Fibroblast of skin of left quadriceps (primary cell): Measurements from ENCODE around the gene MALAT1.
"Not testable (repeated sequence)": the region's sequence is repeated elsewhere in the genome, so short reads cannot be mapped to it uniquely, and the experiment has no call there.

Source experiments
- DNase-seq, 2 experiments: peaks; one replicate each; pipeline ENCODE4 v3.0.0-alpha.2; 2013; ENCODE audit warnings: low read depth in 2 of 2

Gene MALAT1

DNA sequence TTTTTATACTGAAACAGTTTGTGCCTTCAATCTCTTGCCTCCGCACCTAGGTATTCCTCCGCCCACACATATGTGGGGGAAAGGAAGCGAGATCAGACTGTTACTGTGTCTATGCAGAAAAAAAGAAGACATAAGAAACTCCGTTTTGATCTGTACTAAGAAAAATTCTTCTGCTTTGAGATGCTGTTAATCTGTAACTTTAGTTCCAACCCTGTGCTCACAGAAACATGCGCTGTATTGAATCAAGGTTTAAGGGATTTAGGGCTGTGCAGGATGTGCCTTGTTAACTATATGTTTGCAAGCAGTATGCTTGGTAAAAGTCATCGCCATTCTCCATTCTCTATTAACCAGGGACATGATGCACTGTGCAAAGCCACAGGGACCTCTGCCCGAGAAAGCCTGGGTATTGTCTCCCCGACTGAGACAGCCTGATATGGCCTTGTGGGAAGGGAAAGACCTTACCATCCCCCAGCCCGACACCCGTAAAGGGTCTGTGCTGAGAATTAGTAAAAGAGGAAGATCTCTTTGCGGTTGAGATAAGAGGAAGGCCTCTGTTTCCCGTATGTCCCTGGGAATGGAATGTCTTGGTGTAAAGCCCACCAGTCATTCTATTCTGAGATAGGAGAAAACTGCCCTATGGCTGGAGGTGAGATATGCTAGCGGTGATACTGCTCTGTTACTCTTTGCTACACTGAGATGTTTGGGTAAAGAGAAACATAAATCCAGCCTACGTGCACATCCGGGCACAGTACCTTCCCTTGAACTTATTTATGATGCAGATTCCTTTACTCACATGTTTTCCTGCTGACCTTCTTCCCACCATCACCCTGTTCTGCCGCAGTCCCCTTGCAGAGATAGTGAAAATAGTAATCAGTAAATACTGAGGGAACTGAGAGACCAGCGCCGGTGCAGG is 24.1 kb downstream of the MALAT1 start:
- DNase-seq = not testable (repeated sequence)

- not testable (repeated sequence) for DNase-seq
Observed at GRCh38 chr11:65523631-65523968, 24.8 kb downstream of the MALAT1 start.

DNA sequence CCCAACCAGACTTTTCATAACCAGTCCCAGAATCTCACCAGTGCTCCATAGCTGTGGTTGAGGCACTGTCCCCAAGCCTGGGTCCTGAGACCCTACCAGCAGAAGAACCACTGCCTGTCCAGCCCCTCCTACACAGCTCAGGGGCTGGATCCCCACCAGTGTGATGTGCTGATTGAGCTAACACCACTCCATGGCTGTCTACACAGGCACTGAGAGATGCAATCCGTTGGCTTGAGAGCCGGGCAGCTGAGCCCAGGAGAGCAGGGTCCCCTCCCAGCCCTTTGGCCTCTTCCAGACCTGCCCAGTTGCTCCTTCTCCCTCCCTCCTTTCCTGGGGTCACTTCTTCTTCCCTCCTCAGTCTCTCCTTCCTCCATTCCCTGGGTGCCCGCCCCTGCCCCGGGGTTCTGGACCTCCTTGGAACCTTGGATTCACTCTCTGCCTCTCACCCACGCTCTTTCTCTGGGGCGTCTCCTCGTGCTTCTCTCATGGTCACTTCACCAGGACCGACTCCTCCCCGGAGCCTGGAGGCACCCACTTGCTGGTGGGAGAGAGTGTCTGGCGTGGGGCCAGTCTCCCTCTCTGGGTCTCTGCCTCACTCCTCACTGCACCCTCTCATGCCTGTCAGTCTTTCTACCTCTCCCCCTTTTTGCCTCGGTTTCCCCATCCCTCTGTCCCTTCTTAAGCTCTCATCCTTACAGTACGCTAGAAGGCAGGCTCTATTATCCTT is 25.3 kb downstream of the MALAT1 start:
- no peak for DNase-seq

DNA sequence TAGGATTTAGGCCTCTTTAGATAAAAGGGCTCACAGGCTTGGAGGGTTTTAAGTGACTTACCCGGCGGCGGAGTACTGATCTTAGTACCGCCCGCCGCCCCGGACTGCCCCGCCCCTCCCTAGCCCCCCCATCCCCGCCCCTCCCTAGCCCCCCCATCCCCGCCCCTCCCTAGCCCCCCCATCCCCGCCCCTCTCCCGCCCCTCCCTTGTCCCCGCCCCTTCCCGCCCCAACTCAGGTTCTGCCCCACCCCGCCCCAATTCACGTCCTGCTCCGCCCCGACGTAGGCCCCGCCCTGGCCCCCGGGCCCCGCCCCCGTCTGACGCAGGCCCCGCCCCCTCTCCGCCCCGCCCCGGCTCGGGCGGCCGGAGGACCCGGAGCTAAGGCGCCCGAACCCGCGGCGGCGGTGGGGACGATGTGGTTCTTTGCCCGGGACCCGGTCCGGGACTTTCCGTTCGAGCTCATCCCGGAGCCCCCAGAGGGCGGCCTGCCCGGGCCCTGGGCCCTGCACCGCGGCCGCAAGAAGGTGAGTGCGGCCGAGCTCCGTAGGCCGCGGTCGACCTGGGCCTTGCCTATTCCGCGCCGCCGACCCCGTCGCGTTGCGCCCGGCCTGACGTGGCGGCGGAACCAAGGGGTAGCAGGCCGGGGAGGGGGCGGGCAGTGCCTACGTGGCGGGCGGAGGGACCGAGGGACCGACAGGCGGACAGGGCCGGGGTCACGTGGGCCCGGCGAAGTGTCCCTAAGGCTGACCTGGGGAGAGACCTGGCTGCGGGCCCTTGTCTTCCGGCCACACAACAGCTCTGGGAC is 26.1 kb downstream of the MALAT1 start, which contains the start of gene SCYL1:
SCYL1 (plus strand) TSS at position 343 of the 805 bp plus-strand sequence; CDS start at position 414, 71 bp downstream.
- peak; percentile 58 to 59 for DNase-seq

DNA sequence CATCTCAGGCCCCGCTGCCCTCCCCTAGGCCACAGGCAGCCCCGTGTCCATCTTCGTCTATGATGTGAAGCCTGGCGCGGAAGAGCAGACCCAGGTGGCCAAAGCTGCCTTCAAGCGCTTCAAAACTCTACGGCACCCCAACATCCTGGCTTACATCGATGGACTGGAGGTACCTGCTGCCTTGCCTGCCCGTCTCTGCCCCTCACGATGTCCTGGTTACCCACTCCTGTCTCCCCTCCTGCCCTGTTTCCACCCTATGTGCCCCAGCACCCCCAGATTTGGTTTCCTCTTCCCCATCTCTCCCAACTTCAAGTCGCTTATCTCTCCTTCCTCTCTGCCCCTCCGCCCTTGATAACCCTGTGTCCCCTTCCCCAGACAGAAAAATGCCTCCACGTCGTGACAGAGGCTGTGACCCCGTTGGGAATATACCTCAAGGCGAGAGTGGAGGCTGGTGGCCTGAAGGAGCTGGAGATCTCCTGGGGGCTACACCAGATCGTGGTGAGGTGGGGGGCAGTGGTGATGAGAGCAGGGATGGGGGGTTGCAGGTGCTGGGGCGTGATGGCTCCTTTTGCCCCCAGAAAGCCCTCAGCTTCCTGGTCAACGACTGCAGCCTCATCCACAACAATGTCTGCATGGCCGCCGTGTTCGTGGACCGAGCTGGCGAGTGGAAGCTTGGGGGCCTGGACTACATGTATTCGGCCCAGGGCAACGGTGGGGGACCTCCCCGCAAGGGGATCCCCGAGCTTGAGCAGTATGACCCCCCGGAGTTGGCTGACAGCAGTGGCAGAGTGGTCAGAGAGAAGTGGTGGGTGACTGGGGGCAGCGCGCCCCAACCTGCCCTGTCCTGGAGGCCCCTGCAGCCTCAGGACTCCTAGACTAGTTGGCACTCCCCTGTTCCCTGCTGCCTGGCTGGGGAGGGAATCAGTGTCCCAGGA is 27.0 kb downstream of the MALAT1 start:
- DNase-seq = no peak

DNA sequence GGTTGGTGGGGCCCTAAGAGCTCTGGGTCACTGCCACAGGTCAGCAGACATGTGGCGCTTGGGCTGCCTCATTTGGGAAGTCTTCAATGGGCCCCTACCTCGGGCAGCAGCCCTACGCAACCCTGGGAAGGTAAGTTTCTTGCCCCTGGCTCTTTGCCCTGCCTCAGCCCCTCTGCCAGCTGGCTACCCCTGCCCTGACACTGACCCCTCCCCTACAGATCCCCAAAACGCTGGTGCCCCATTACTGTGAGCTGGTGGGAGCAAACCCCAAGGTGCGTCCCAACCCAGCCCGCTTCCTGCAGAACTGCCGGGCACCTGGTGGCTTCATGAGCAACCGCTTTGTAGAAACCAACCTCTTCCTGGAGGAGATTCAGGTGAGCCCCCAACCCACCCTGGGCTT is 27.9 kb downstream of the MALAT1 start:
- DNase-seq = no peak

- DNase-seq = no peak
Observed at GRCh38 chr11:65528819-65529350, 30.0 kb downstream of the MALAT1 start.

- DNase-seq = no peak
Observed at GRCh38 chr11:65529475-65530156, 30.8 kb downstream of the MALAT1 start.

- DNase-seq = no peak
Observed at GRCh38 chr11:65530157-65530496, 31.3 kb downstream of the MALAT1 start.

DNA sequence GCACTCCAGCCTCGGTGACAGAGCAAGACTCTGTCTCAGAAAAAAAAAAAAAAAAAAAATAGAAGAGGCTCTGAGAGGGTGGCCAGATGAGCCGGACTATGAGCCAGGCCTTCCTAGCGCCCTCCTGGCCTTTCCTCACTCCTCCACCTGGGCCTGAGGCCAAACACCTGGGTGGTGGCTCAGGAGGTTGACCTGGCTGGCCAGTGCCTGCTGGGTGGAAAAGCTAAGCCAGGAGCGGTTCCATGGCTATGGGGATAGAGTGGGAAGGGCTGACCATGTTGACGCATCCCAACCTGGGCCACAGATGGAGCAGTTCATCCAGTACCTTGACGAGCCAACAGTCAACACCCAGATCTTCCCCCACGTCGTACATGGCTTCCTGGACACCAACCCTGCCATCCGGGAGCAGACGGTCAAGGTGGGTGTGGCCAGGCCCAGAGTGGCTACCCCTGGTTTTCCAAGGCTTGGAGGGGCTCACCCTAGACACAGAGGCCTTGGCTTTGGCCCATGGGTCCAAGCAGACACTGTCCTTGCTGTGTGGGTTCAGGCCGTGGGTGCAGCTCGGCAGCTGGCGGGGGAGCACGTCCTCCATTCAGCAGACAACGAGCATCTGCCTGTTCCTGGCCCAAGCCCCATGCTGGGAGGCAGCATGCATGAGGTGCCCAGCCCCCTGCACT is 33.7 kb downstream of the MALAT1 start:
- DNase-seq = no peak

DNA sequence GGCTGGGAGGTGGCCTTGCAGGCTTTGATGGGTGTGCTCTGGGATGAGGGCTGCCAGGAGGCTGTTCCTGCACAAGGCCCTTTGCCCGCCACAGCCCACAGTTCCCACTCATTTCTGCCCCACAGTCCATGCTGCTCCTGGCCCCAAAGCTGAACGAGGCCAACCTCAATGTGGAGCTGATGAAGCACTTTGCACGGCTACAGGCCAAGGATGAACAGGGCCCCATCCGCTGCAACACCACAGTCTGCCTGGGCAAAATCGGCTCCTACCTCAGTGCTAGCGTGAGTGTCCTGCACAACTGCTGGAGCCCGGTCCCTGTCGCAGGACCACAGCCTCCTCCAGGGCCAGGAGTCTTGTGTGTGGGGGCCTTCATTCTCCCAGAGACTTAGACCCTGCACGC is 36.3 kb downstream of the MALAT1 start:
- DNase-seq = no peak

GRCh38 chr11:65536412-65537295 is 37.8 kb downstream of the MALAT1 start:
- no peak for DNase-seq

DNA sequence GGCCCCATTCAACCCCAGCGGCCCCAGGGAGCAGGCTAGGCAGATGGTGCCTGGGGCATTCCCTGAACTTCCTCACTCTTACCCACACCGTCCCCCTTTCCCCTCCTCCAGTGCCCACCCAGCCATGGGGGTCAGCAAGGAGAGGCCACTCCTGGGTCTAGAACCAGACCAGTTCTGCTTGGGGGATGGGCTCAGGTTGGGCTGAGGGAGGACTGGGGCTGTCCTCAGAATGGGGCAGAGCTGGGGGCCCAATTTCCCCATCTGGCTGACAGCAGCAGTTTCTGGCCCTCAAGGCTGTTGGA is 38.4 kb downstream of the MALAT1 start:
- no peak for DNase-seq

DNA sequence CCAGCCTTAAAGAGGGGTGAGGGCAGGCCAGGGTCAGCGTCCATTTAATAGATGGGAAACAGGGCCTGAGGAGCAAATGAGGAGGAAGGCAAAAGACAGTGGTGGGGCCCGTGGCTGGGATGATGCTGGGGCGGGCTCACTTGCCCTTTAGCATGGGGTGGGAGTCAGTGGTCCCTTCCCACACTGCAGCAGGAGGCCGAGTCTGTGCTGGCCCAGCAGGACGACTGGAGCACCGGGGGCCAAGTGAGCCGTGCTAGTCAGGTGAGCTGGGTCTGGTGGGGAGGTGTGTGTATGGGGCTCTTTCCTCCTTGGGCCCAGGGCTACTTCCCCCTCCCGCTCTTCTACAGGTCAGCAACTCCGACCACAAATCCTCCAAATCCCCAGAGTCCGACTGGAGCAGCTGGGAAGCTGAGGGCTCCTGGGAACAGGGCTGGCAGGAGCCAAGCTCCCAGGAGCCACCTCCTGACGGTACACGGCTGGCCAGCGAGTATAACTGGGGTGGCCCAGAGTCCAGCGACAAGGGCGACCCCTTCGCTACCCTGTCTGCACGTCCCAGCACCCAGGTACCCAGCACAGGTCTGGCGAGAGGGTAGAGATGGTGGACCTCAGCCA is 38.9 kb downstream of the MALAT1 start:
- DNase-seq = no peak

DNA sequence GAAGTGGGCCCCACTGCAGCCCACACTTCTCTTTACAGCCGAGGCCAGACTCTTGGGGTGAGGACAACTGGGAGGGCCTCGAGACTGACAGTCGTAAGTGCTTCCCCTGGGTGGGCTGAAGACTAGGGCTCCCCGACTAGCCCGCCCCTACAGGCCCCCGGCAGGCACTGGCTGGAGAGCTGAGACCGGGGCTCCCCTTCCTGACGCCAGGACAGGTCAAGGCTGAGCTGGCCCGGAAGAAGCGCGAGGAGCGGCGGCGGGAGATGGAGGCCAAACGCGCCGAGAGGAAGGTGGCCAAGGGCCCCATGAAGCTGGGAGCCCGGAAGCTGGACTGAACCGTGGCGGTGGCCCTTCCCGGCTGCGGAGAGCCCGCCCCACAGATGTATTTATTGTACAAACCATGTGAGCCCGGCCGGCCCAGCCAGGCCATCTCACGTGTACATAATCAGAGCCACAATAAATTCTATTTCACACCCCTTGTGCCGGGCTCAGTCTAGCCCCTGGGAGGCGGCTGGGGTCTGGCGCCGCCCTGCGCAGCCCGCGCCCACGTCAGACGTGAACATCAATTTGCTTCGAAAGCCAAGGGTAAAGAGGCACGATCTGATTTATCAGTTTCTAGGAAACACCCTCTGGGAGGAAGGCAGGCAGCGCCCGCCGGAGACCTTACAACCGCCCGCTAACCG is 39.5 kb downstream of the MALAT1 start:
- no peak for DNase-seq

GRCh38 chr11:65538915-65539743 is 40.3 kb downstream of the MALAT1 start:
- no peak for DNase-seq

DNA sequence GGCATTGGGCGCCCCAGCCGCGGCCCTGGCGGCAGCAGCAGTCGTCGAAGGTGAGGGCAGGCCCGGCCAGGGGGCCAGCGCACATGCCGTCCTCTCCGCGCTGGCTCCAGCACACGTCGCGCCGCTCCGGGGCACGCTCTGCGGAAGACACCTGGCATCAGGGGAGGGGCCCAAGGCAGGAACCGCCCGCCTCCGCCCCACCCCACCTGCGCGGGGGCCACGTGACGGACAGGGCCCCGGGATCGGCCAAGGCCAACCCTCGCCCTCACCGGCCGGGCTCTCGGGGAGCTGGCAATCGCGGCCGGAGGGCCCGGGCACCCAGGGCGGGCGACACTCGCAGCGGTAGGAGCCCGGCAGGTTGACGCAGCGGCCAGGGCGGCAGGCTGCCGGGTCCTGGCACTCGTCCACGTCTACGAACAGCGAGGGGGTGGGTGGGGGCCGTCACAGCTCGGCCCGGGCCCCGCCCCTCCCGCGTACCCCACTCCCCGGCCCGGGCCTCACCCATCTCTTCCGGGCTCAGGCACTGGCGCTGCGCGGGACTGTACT is 41.0 kb downstream of the MALAT1 start:
- no peak for DNase-seq
